PFSK-1 (cell line): ENCODE measurements around the gene ADGRG7.

Source experiments
- FOXP2 ChIP-seq: optimal IDR thresholded peaks from 2 replicates; pipeline ENCODE3; 2011; ENCODE audit warnings: borderline replicate concordance, control low read depth, inconsistent platforms; ENCODE audit not compliant: insufficient read depth; ENCODE audit errors: extremely low read length, extremely low read depth
- POLR2AphosphoS5 ChIP-seq: IDR thresholded peaks from 2 replicates; pipeline ENCODE4 v1.6.1; 2012; ENCODE audit warnings: low read depth, mild to moderate bottlenecking, control low read depth, low read length, moderate library complexity
- REST ChIP-seq, 2 experiments: IDR thresholded peaks; 2 replicates each; pipeline versions ENCODE4 v1.6.1 to v1.8.0; 2011 to 2012; ENCODE audit warnings: low read depth in 2 of 2, low read length in 2 of 2, control low read depth in 1 of 2, inconsistent platforms in 1 of 2, mild to moderate bottlenecking in 1 of 2, moderate library complexity in 1 of 2; ENCODE audit not compliant: insufficient read depth in 1 of 2
- SIN3A ChIP-seq: IDR thresholded peaks from 2 replicates; pipeline ENCODE4 v1.6.1; 2012; ENCODE audit warnings: mild to moderate bottlenecking, low read length, moderate library complexity, borderline replicate concordance; ENCODE audit not compliant: insufficient read depth
- TAF1 ChIP-seq: IDR thresholded peaks from 2 replicates; pipeline ENCODE4 v1.6.1; 2012; ENCODE audit warnings: low read length, control low read depth, borderline replicate concordance; ENCODE audit not compliant: insufficient read depth

The ADGRG7 gene

GRCh38 chr3:100720426-100720825, 111.0 kb downstream of the ADGRG7 start:
- no peak for TF ChIP-seq TAF1
- no peak for TF ChIP-seq POLR2AphosphoS5
- no peak for TF ChIP-seq REST (IDR thresholded peaks at IDR 0.05; ENCODE audit: insufficient read depth in 1 of 2, low read depth in 2 of 2, low read length in 2 of 2)
- TF ChIP-seq SIN3A: no peak
- no peak for TF ChIP-seq FOXP2

- TF ChIP-seq SIN3A (no peak), REST (IDR thresholded peaks at IDR 0.05; ENCODE audit: insufficient read depth in 1 of 2, low read depth in 2 of 2, low read length in 2 of 2) (no peak), POLR2AphosphoS5 (no peak), FOXP2 (no peak), TAF1 (no peak)
Observed at GRCh38 chr3:100725935-100726513, 116.6 kb downstream of the ADGRG7 start.

- TF ChIP-seq SIN3A (no peak), POLR2AphosphoS5 (no peak), REST (IDR thresholded peaks at IDR 0.05; ENCODE audit: insufficient read depth in 1 of 2, low read depth in 2 of 2, low read length in 2 of 2) (no peak), FOXP2 (no peak)
Observed at GRCh38 chr3:100726706-100727105, 117.3 kb downstream of the ADGRG7 start.

GRCh38 chr3:100730524-100730923, 121.1 kb downstream of the ADGRG7 start:
- TF ChIP-seq POLR2AphosphoS5 (no peak), REST (IDR thresholded peaks at IDR 0.05; ENCODE audit: insufficient read depth in 1 of 2, low read depth in 2 of 2, low read length in 2 of 2) (no peak), SIN3A (no peak), TAF1 (no peak), FOXP2 (no peak)

- TF ChIP-seq FOXP2 (no peak), POLR2AphosphoS5 (no peak), SIN3A (no peak), REST (IDR thresholded peaks at IDR 0.05; ENCODE audit: insufficient read depth in 1 of 2, low read depth in 2 of 2, low read length in 2 of 2) (no peak), TAF1 (no peak)
Observed at GRCh38 chr3:100732435-100732834, 123.0 kb downstream of the ADGRG7 start.
